Astrocyte of the cerebellum (primary cell): ENCODE results near the gene NEK6.

Source experiments
- DNase-seq: peaks from one replicate; pipeline ENCODE4 v3.0.0-alpha.2; 2011; ENCODE audit warnings: low read depth
- H3K4me3 ChIP-seq: 2 replicates; pipeline ENCODE4 v1.5.1; 2011; ENCODE audit warnings: mild to moderate bottlenecking, low read depth, low read length, moderate library complexity
- in situ Hi-C: cut with HindIII; loops from 2 replicates; pipeline ENCODE4 v1.10.0; 2017; ENCODE audit warnings: low sequenced_read_pairs
- TF ChIP-seq, protein P1 (sequence below): IDR thresholded peaks from 2 replicates; pipeline ENCODE4 v1.5.1; 2012; ENCODE audit warnings: low read length, low read depth, moderate library complexity, mild to moderate bottlenecking; ENCODE audit errors: missing control alignments

NEK6 gene

DNA sequence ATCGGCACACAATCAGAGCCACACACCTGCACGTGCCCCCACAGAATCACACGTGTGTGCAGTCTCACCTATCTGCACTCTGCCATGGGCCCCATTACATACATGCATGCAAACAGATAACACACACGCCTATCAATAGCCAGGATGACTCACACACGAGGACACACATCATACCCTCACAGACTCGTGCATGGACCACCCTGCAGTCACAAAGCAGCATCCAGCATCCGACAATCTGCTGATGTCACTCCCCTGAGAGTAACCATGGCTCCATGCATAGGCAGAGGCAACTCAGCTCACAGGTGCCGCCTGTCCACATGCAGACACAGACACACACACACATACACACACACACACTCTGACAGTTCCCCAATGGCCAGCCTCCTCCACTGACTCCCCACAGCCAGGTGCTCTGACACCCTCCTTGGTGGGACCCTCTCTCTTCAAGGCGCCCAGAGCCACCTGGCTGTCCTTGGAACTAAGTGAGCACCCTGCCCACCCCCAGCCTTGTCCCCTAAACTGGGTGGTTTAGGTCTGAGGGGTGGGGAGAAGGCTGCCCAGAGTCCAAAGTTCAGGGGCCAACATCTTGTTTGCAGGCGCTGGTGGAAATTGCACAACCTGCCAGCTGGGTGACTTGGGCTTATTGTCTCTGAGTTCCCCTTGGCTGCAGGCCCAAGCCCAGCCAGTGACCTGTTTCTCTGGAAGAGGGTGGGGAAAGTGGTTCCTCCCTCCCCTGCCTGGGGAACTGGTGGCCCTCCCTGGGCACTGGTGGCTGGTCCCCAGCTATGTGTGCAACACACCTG, 34.6 kb upstream of the NEK6 start:
- in situ Hi-C loops, result loop anchor here (5.0 kb wide), 1 partner anchor 69 kb away; no protein-coding TSS in a partner anchor
- no peak overlapping the region for H3K4me3 ChIP-seq
- DNase-seq, result no peak
- TF ChIP-seq, protein P1, sequence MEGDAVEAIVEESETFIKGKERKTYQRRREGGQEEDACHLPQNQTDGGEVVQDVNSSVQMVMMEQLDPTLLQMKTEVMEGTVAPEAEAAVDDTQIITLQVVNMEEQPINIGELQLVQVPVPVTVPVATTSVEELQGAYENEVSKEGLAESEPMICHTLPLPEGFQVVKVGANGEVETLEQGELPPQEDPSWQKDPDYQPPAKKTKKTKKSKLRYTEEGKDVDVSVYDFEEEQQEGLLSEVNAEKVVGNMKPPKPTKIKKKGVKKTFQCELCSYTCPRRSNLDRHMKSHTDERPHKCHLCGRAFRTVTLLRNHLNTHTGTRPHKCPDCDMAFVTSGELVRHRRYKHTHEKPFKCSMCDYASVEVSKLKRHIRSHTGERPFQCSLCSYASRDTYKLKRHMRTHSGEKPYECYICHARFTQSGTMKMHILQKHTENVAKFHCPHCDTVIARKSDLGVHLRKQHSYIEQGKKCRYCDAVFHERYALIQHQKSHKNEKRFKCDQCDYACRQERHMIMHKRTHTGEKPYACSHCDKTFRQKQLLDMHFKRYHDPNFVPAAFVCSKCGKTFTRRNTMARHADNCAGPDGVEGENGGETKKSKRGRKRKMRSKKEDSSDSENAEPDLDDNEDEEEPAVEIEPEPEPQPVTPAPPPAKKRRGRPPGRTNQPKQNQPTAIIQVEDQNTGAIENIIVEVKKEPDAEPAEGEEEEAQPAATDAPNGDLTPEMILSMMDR, result no peak

DNA sequence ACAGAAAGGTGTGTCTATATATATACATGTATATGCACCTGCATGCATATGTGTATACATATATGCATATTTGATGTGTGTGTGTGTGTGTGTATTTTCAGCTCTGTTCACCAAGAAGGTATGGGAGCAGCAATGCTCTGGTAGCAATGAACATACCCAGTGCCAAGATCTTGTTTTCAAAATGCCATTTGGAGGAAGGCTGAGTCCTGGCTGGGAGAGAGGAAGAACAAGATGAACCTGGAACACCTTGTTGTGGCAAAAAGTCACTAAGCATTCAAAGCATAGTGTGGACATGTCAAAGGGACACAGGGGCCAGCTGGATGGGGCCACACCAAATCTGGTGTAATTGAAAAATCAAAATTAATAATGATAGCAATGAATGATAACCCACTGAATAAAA, 31.8 kb upstream of the NEK6 start:
- no peak for DNase-seq
- in situ Hi-C loops, result no loop called here
- TF ChIP-seq, protein P1, result no peak
- H3K4me3 ChIP-seq, result no peak overlapping the region

DNA sequence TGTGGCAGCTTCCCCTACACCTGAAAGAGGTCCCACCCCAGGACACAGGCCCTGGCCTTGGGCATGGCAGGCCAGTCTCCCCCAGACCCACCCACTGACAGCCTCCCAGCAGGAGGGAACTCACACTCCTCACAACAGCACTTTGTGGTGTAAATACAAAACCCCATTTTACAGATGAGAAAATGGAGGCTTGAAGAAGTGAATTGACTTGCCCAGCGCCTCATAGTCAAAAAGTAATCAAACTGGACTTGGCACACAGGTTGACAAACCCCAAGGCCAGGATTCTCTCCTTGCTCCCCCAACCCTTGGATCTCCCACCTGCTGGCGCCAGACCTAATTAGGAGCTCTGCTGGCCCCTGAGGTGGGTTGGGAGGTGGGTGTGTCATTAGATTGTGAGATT, 29.2 kb upstream of the NEK6 start:
- TF ChIP-seq, protein P1, result no peak
- in situ Hi-C loops, result no loop called here
- no peak overlapping the region for H3K4me3 ChIP-seq
- DNase-seq, result no peak

DNA sequence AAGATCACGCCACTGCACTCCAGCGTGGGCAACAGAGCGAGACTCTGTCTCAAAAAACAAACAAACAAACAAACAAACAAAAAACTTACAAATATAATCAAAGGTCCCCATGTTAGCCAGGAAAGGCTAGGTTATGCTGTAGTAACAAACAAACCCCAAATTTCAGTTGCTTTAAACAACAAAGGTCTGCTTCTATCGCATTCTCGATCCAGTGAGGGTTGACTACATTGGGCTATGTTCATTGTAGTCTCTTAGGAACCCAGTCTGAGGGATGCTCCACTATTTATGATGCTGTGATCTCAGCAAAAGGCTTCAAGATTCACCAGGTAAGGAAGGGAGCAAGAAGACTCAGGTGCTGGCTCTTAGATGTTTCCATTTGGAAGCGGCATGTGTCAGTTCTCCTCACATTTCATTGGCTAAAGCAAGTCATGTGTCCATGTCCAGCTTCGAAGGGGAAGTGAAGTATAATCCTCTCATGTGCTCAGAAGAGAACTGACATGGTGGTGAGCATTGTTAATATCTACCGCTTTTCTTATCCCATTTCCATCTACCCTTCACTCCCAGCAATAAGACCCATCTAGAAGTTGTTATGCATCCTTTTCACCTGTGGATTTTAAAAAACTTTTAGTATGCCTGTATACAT, 26.5 kb upstream of the NEK6 start:
- TF ChIP-seq, protein P1, result no peak
- no peak overlapping the region for H3K4me3 ChIP-seq

DNA sequence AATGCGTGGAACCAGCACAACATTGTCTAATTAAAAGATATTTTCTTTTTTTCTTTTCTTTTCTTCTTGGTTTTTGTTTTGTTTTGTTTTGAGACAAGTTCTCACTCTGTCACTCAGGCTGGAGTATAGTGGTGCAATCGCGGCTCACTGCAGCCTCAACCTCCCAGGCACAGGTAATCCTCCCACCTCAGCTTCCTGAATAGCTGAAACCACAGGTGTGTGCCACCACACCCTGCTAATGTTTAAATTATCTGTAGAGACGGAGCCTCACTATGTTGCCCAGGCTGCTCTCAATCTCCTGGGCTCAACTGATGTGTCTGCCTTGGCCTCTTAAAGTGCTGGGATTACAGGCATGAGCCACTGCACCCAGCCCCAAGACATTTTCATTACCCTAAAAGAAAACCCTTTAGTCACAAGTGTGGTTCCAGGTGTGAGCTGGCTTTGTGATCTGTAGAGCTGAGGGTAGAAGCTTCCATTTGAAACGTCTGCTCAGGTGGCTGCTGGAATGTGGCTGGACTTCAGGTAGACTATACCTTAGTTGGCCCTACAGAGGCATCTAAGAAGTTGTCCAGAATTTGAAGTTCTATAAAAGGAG, 19.1 kb upstream of the NEK6 start:
- in situ Hi-C loops, result no loop called here
- no peak for DNase-seq
- TF ChIP-seq, protein P1, result no peak
- no peak overlapping the region for H3K4me3 ChIP-seq

More for the DNA sequence above, 26.5 kb upstream of the NEK6 start:
- DNase-seq, result no peak
- in situ Hi-C loops, result no loop called here

DNA sequence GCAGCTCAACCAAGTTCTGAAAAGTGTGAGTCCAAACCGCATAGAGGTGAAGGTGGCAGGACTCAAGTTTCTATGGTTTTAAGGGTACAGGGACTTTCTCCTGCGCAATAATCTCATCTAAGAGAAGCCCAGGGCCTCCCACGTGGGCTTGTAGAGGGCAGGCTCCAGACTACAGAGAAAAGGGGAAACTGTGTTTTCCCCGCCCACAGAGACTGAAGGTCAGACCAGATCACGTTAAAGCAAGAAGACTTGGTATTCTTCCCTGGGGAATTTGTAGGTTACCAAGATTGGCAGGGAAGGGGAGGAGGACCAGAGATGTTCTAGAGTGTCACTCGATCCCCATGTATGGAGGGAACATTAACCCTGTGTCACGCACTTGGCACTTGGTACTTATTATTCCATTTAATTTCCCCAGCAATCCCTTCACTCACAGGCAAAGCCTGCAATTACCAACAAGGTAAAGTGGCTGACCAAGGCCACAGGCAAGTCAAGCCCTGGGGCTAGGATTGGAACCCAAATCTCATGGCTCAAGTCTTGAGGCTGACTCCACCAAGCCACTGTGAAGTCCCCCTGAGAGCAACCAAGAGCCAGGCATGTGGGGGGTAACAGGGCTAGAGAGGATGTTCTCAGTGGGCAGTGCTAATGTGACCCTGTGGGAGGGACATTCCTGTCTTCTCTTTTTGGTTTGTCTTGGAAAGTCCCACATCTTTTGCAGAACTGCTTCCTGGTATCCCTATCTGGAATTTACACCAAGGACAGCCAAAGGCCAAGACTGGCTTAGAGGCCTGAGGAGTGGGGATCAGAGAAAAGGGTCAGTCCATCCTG, 18.3 kb upstream of the NEK6 start:
- in situ Hi-C loops, result no loop called here
- DNase-seq, result no peak
- H3K4me3 ChIP-seq, result no peak overlapping the region
- TF ChIP-seq, protein P1, result no peak
